ENCODE data around the gene TENM4. TPM values are rescaled to one million over a fixed set of nuclear protein-coding genes. Genes with fewer than 3 reads are reported as not detected.

Gene TENM4
- total and polyA plus RNA-seq, 2 experiments from 2014 or later: 19.0 to 105 TPM

GRCh38 chr11:78925387-78925786 lies 515.4 kb downstream of the TENM4 start:
- Histone ChIP-seq H3K36me3 (no peaks in the 10 kb centered on the region), H3K9me3 (ENCODE audit: low read depth) (no peaks in the 10 kb centered on the region), H3K4me3 (no peak overlapping the region), H3K27ac (no peak overlapping the region), H3K27me3 (peaks cover 4% of the 10 kb centered on the region), H3K4me1 (ENCODE audit: low read depth) (peaks cover 22% of the 10 kb centered on the region)
- peak in 1 of 2 donors; percentile 30 for DNase-seq (ENCODE audit: low read depth in 1 of 2, low spot score in 1 of 2)
- TF ChIP-seq, protein P1, sequence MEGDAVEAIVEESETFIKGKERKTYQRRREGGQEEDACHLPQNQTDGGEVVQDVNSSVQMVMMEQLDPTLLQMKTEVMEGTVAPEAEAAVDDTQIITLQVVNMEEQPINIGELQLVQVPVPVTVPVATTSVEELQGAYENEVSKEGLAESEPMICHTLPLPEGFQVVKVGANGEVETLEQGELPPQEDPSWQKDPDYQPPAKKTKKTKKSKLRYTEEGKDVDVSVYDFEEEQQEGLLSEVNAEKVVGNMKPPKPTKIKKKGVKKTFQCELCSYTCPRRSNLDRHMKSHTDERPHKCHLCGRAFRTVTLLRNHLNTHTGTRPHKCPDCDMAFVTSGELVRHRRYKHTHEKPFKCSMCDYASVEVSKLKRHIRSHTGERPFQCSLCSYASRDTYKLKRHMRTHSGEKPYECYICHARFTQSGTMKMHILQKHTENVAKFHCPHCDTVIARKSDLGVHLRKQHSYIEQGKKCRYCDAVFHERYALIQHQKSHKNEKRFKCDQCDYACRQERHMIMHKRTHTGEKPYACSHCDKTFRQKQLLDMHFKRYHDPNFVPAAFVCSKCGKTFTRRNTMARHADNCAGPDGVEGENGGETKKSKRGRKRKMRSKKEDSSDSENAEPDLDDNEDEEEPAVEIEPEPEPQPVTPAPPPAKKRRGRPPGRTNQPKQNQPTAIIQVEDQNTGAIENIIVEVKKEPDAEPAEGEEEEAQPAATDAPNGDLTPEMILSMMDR (IDR thresholded peaks at IDR 0.05; ENCODE audit: low read depth, low read length): no peak

DNA sequence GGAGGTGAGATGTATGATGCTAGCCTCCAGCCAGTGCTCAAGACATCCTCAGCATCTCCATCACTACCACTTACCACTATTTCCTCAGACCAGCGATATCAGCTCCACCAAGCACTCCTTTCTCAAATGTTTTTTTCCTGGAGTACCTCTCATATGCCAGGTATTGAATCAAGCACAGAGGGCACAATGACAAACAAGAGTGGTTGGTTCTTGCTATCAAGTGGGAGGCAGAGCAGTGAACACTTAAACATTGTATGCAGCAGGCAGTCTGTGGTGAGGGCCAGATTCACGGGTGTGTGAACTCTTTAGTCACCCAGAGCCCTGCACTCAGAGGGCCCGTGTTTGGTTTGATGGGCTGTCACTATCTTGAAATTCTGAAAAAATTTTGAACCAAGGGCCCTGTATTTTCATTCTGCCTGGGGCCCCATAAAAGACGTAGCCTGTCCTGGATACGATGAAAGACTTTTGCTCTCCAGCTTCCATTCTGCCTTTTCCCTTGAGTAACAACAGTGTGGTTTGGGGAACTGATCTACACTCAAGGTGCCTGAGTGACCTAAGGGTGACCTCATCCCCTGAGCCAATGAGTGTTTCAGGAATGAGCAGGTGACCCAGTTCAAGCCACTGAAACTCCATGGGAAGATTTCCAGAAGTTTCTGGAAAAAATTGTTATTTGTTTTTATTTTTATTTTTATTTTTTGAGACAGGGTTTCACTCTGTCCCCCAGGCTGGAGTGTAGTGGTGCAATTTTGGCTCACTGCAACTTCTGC lies 517.8 kb downstream of the TENM4 start:
- H3K9me3 ChIP-seq (ENCODE audit: low read depth): no peaks in the 10 kb centered on the region
- no peak for DNase-seq (ENCODE audit: low read depth in 1 of 2, low spot score in 1 of 2)
- H3K36me3 ChIP-seq: no peaks in the 10 kb centered on the region
- H3K27ac ChIP-seq: no peak overlapping the region
- peaks cover 8% of the 10 kb centered on the region for H3K4me1 ChIP-seq (ENCODE audit: low read depth)
- no peaks in the 10 kb centered on the region for H3K27me3 ChIP-seq
- no peak overlapping the region for H3K4me3 ChIP-seq
- TF ChIP-seq, protein P1 (IDR thresholded peaks at IDR 0.05; ENCODE audit: low read depth, low read length): no peak

- Histone ChIP-seq H3K4me1 (ENCODE audit: low read depth) (peaks cover 2% of the 10 kb centered on the region), H3K4me3 (no peak overlapping the region), H3K36me3 (no peaks in the 10 kb centered on the region), H3K9me3 (ENCODE audit: low read depth) (no peaks in the 10 kb centered on the region), H3K27me3 (no peaks in the 10 kb centered on the region), H3K27ac (no peak overlapping the region)
- DNase-seq (ENCODE audit: low read depth in 1 of 2, low spot score in 1 of 2): no peak
- TF ChIP-seq, protein P1 (IDR thresholded peaks at IDR 0.05; ENCODE audit: low read depth, low read length): no peak
Observed at GRCh38 chr11:78921509-78921908, 519.3 kb downstream of the TENM4 start.

DNA sequence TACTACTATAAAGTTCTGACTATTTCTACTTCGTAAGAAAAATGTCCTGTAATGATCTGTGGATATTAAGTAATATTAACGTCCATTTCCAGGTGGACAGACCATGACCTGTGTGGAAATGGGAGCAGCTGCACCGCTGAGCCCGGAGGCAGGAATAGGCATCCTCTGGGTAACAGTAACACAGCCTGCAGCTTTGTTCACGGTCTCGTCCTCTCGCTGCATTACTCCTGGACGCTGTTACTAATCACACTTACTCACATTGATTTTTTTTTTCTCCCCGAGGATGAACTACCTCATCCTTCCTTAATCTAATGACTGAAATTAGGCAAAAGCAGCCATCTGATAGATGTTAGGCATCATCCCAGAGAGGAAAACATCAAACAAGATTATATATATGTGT lies 520.5 kb downstream of the TENM4 start:
- TF ChIP-seq, protein P1 (IDR thresholded peaks at IDR 0.05; ENCODE audit: low read depth, low read length): no peak
- Histone ChIP-seq H3K27ac (no peak overlapping the region), H3K4me1 (ENCODE audit: low read depth) (no peaks in the 10 kb centered on the region), H3K4me3 (no peak overlapping the region), H3K9me3 (ENCODE audit: low read depth) (no peaks in the 10 kb centered on the region), H3K36me3 (no peaks in the 10 kb centered on the region), H3K27me3 (no peaks in the 10 kb centered on the region)
- no peak for DNase-seq (ENCODE audit: low read depth in 1 of 2, low spot score in 1 of 2)

- H3K4me3 ChIP-seq: no peak overlapping the region
- no peaks in the 10 kb centered on the region for H3K9me3 ChIP-seq (ENCODE audit: low read depth)
- H3K36me3 ChIP-seq: no peaks in the 10 kb centered on the region
- H3K27me3 ChIP-seq: no peaks in the 10 kb centered on the region
- TF ChIP-seq, protein P1 (IDR thresholded peaks at IDR 0.05; ENCODE audit: low read depth, low read length): peak; percentile 24
- no peaks in the 10 kb centered on the region for H3K4me1 ChIP-seq (ENCODE audit: low read depth)
- no peak for DNase-seq (ENCODE audit: low read depth in 1 of 2, low spot score in 1 of 2)
- no peak overlapping the region for H3K27ac ChIP-seq
Observed at GRCh38 chr11:78916759-78917158, 524.1 kb downstream of the TENM4 start.

Data from cardiac muscle cell (in vitro differentiated cells and primary cell).